HG03575 (cell line): ENCODE measurements around the gene CCDC18.
A peak's percentile ranks its signal among the peaks of the same experiment; 100 is the strongest.
"Not testable (repeated sequence)": the region's sequence is repeated elsewhere in the genome, so short reads cannot be mapped to it uniquely, and the experiment has no call there.

Experiments
- ATAC-seq: cut with Tn5 transposase; IDR thresholded peaks from one replicate; pipeline ENCODE4 v1.9.1; 2021; ENCODE audit not compliant: unreplicated experiment, insufficient number of reproducible peaks, low FRiP score; ENCODE audit errors: extremely low read depth

Gene CCDC18

DNA sequence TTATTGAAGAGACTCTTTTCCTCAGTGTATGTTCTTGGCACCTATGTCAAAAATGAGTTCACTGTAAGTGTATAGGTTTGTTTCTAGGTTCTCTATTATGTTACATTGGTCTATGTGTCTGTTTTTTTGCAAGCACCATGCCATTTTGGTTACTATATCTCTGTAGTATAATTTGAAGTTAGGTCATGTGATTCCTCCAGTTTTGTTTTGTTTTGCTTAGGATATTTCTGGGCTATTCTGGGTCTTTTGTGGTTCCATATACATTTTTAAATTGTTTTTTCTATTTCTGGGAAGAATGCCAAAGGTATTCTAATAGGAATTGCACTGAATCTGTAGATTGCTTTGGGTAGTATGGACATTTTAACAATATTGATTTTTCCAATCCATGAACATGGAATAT, 13.5 kb upstream of the CCDC18 start:
- no peak for ATAC-seq

DNA sequence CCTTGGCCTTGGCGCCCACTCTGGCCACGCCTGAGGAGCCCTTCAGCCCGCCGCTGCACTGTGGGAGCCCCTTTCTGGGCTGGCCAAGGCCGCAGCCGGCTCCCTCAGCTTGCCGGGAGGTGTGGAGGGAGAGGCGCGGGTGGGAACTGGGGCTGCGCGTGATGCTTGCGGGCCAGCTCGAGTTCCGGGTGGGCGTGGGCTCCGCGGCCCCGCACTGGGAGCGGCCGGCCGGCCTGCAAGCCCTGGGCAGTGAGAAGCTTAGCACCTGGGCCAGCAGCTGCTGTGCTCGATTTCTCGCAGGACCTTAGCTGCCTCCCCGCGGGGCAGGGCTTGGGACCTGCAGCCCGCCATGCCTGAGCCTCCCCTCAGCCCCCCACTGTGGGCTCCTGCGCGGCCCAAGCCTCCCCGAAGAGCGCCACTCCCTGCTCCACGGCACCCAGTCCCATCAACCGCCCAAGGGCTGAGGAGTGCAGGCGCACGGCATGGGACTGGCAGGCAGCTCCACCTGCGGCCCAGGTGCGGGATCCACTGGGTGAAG, 10.3 kb upstream of the CCDC18 start:
- ATAC-seq, result not testable (repeated sequence)

DNA sequence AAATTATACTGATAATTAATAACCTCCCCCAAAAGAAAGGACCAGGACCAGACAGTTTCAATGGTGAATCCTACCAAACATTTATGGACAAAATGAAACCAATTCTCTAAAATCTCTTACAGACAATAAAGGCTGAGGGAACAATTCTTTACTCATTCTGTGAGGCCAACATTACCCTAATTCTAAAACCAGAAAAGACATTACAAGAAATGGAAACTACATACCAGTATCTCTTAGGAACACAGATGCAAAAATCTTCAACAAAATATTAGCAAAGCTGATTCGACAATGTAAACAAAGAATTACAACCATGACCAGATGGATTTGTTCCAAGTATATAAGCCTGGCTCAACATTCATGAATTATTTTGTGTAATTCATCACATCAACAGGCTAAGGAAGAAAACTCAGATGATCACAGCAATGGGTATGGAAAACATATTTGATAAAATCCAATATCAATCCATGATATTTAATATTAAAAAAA, 8.9 kb upstream of the CCDC18 start:
- no peak for ATAC-seq

DNA sequence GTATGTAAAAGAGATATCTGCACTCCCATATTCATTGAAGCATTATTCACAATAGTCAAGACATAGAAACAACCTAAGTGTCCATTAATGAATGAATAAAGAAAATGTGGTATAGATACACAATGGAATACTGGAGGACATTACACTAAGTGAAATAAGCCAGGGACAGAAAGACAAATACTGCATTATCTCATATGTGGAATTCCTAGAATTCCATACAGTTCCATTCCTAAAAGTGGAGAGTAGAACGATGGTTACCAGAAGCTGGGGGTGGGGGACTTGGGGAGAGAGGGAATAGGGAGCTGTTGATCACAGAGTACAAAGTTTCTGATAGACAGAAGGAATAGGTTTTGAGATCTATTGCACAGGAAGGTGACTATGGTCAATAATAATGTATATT, 7.7 kb upstream of the CCDC18 start:
- no peak for ATAC-seq

DNA sequence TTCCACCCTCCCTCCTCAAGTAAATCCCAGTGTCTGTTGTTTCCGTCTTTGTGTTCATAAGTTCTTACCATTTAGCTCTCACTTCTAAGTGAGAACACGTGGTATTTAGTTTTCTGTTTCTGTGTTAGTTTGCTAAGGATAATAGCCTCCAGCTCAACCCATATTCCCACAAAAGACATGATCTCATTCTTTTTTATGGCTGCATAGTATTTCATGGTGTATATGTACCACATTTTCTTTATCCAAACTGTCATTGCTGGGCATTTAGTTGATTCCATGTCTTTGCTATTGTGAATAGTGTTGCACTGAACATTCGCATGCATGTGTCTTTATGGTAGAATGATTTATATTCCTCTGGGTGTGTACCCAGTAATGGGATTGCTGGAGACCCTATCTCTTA, 5.9 kb upstream of the CCDC18 start:
- ATAC-seq, result not testable (repeated sequence)

DNA sequence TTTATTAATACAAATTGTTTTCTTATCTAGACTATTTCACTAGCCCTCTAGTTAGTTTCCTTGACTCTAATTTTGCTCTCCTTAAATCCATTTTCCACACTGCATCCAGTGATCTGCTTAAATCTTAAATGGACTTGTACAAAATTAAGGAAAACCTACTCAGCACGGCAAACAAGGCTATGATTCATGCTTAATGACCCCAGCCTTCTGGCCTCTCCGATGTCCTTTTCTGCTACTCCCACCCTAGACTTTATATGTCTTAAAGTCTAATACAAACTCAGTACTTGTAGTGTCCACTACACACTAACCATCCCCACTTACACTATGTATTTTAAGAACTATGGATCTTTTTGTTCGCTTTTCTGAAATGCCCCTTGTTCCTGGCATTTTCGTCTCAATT, 2.5 kb upstream of the CCDC18 start:
- no peak for ATAC-seq

DNA sequence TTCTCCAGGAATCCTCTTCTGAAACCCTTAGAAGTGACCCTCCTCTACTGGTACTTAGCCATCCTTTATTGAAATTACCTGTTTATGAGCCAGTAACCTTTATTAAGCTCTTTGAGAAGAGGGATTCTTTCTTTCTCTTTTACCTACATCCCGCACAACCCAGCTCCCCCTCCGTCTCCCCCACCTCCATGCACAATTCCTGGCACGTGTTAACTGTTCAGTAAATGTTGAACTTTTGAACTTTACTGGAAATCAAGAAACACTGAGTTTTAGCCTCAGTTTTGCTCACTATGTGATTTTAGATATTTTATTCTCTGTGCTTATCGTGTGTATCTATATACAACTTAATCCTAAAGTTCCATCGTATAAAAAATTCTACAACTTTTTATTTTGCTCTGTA, 2.1 kb upstream of the CCDC18 start:
- no peak for ATAC-seq

DNA sequence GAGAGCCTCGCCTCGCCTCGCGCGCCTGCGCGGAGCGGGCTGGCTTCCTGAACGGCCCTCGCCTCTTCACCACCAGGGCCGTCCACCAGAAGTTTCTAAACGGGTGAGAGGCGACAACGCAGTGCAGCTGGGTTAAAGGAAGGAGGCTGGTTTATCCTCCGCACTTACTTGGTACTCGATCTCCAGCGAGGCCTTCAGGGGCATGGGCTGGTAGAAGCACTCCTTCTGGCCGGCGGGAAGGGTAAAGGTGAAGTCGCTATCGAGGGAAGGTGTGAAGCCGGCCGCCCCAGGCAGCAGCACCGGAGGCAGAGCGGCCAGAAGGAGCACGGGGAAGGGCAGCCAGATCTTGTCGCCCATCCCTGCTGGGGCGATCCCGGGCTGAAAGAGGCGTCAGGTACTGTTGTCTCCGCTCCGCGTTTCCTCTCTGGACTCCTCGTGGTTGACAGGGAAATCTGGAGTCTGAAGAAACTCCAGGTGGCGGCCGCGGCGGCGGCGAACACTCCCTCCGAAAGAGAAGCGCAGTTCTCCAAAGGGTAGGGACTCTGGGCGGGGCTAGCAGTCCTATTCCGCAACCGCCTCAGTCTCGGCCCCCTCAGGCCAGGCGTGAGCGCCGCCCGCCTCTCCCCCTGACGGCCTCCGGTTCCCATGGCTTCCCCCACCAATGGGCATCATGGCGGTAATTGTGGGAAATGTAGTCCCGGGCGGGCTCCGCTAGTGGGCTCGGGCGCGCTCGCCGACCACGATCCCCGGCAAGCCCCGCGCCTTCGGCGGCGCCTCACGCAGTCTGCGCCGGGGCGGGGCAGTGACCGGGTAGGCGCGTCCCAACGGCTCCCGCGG, 420 bp upstream of the CCDC18 start, which contains the start of gene TMED5:
Gene TMED5 (minus strand): TSS at position 528 of the 837 bp plus-strand sequence. CDS start 171 bp downstream, at position 357.
- ATAC-seq, result peak; percentile 47

DNA sequence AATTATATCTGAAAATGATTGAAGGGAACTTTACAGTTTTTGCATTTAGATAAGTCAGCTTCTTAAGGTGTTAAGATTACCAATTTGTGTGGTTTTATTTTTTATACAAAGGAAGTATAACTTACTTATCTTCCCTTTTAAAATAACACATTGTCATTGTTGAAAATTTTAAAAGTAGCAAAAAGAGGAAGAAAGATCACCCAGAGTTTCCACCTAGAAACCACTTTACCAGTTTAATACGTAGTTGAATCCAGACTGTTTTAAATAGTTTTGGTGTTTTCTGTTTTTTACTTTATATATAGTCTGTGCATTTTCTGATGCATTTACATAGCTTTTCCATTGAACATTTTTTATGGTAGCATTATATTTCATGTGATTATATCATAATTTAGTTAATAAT, 6.1 kb downstream of the CCDC18 start:
- no peak for ATAC-seq

DNA sequence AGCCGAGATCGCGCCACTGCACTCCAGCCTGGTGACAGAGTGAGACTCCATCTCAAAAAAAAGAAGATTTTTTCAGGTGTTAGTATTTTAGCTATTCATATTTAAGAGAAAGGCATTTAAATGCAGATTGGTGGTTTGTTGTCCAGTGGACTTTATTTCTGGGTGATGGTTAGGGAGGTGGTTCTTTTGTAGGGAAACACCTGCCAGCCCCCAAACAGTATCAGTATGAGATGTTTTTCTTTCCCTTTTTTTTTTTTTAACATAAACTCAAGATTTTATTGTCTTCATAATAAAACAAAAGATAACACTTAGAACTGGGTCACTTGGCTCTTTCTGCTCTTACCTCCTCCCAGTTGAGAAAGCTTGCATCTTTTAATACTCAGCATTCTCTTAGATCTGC, 9.9 kb downstream of the CCDC18 start:
- ATAC-seq, result no peak

DNA sequence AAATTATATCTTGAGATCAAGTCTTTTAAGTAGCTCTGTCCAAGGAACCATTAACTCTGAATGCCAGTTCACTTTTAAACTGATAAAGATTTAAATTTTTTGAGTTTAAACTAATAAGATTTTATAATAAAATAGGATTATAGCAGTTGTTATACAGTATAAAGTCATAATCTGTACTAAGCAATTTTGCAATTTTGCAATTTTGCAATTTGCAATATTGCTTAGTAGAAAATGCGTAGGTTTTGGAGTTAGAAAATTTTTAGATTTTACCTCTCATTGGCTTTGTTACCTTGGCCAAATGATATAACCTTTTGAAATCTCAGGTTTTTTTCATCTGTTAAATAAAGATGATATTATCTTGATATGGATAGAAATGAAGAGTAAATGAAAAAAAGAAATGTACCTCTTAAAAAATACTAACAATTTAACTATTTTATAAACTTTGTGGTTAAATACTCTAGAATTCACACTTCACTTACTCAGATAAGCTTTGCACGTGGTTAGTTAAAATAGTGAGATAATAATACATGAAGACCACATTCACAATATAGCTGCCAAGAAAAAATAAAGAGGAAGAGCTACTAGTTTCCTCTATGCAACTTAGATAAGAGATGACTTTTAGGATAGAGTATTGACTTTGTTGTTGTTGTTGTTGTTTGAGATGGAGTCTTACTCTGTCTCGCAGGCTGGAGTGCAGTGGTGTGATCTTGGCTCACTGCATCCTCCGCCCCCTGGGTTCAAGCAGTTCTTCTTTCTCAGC, 13.9 kb downstream of the CCDC18 start:
- ATAC-seq, result no peak

DNA sequence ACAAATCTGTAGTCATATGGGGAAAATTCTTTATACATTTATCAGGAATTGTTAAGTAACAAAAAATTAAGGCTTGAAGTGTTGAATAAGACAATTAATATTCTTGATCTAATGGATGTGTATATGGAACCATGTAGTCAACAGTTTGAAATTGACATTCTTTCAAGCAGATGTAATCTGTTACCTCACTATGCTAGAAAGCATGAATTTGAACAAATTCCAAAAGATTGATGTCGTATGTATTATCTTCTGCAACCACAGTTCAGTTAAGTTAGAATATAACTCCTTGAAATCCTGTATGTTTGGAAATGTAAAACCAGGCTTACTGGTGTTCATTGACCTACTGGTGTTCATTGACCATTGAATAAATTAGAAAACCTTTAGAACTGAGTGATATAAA, 16.1 kb downstream of the CCDC18 start:
- no peak for ATAC-seq

DNA sequence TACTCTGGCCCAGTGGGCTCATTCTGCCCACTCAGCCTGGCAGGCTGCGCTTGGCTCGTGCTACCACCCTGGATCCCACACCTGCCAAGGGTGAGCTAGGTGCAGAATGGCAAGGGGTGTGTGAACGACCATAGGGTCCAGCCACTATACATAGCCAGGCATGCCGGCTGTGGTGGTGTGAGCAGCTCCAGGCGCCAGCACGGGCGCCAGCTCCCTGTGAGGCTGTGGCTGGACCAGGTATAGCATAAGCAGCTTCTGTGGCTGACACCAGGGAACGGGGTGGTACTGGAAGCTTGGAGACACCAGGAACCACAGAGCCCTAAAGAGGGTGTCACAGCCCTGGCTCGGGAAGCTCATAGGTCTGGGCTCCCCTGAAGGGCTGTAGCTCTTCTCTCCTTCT, 18.6 kb downstream of the CCDC18 start:
- ATAC-seq, result no peak

DNA sequence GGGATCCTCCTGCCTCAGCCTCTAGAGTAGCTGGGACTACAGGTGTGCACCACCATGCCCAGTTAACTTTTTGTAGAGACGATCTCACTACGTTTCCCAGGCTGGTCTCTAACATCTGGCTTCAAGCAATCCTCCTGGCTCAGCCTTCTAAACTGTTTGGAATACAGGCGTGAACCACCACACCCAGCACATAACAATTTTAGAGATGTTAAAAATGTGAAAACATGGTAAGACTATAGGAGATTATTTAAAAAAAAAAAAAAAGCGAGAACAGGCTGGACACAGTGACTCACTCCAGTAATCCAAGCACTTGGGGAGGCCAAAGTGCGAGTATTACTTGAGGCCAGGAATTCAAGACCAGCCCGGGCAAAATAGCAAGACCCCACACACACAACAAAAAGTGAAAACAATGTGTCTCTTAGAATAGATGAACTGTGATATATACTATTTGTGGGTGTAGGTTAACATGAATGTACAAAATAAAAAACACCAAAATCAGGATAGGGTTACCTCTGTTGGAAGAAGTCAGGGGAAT, 19.6 kb downstream of the CCDC18 start:
- ATAC-seq, result no peak

DNA sequence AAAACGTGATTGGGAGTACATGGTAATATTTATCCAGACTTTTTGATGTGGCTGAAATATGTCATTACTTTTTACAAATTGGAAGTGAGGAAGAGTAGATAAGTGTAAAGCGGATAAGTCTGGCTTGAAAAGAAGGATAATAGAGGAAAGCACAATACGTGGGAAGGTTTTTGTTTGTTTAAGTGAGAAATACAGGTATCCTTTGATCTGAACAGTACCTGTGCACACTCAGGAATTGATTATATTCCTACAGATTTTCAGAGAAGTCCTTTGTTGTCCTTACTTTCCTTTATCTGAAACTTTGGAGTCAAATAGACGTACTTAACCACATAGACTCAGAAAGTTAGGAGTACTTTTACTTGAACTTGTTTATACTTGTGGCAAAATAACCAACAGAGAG, 20.2 kb downstream of the CCDC18 start:
- no peak for ATAC-seq

DNA sequence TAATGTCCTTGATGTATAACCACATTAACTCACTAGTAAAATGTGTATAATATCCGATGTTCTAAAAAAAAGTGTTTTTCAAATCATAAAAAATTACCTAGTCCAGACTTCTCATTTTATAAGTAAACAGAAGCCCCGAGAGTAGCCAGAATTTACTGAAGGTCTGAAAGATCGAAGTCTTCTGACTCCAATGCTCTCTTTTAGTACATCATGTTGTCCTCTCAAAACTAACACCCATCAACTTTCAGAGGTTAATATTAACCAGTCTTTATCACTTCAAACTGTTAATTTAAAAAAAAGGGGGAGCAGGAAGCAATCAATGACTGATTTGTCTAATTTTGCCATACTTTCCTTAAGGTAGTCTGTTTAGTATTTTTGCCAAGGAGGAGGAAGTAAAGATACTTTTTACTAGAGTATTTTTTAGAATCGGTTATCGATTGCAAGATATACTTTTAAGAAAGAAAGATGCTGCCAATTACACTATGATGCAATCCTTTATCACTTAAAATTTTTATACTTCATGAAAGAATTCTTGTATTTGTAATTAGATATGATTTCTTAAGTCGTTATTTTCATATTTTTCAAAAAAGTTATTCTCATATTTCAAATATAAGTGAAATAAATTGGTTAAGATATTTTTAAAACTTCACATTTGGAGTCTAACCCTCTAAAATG, 25.5 kb downstream of the CCDC18 start:
- no peak for ATAC-seq

DNA sequence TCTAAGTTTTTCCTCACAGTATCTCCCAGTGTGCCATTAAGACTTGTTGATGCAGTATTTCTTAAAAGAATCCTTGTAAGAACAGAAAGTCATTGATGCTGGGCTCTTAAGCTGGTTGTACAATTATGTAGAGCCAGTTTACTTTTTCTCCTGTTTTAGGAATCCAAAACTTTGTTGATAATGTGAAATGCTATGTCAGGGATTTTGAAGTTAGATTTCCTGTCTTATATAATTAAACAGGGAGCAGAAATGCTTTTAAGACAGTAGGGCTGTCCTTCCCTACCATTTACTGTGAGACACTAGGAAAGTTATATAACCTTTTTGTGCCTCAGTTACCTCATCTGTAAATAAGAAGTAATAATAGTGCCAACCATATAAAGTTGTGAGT, 26.0 kb downstream of the CCDC18 start:
- ATAC-seq, result no peak

DNA sequence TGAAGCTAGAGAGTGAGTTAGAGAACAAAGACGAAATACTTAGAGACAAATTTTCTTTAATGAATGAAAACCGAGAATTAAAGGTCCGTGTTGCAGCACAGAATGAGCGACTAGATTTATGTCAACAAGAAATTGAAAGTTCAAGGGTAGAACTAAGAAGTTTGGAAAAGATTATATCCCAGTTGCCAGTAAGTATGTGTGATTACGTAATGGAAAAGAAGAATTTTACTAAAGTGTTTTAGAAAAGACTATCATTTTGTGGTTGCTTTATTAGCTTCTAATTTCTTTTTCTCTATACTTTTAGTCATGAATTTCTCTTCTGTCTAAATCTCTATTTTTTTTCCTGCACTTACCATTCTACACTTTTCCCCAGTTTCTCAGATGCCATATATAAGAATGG, 26.7 kb downstream of the CCDC18 start:
- no peak for ATAC-seq

DNA sequence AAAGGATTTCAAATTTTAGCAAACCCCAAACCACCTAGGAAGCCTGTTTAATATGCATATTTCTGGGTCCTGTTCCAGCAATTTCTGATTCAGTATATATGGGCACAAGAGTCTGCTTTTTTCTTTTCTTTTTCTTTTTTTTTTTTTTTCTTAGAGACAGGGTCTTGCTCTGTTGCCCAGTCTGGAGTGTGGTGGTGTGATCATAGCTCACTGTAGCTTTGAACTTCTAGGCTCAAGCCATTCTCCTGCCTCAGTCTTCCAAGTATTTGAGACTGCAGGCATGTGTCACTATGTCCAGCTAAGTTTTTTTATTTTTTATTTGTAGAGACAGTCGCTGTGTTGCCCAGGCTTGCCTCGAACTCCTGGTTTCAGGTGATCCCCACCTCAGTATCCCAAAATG, 34.8 kb downstream of the CCDC18 start:
- no peak for ATAC-seq
